HG03575 (cell line): Measurements from ENCODE around the gene TNRC6C.
"Not testable (repeated sequence)": the region's sequence is repeated elsewhere in the genome, so short reads cannot be mapped to it uniquely, and the experiment has no call there.

Experiments
- ATAC-seq: cut with Tn5 transposase; IDR thresholded peaks from one replicate; pipeline ENCODE4 v1.9.1; 2021; ENCODE audit not compliant: unreplicated experiment, insufficient number of reproducible peaks, low FRiP score; ENCODE audit errors: extremely low read depth

The TNRC6C gene

GRCh38 chr17:77958716-77959125 lies 218 bp downstream of the TNRC6C start:
- no peak for ATAC-seq

GRCh38 chr17:77959126-77959925 lies 823 bp downstream of the TNRC6C start:
- no peak for ATAC-seq

GRCh38 chr17:77959926-77960521 lies 1.5 kb downstream of the TNRC6C start:
- ATAC-seq = no peak

GRCh38 chr17:77961741-77962140 lies 3.2 kb downstream of the TNRC6C start:
- ATAC-seq = no peak

GRCh38 chr17:77962348-77962747 lies 3.8 kb downstream of the TNRC6C start:
- no peak for ATAC-seq

GRCh38 chr17:77963441-77963840 lies 4.9 kb downstream of the TNRC6C start:
- ATAC-seq = no peak

- no peak for ATAC-seq
Observed at GRCh38 chr17:77965352-77965751, 6.8 kb downstream of the TNRC6C start.

GRCh38 chr17:77966476-77966875 lies 8.0 kb downstream of the TNRC6C start:
- ATAC-seq = no peak

GRCh38 chr17:77968788-77969187 lies 10.3 kb downstream of the TNRC6C start:
- ATAC-seq = no peak

- ATAC-seq = not testable (repeated sequence)
Observed at GRCh38 chr17:77972271-77972670, 13.8 kb downstream of the TNRC6C start.

- ATAC-seq = no peak
Observed at GRCh38 chr17:77973953-77974352, 15.4 kb downstream of the TNRC6C start.

- no peak for ATAC-seq
Observed at GRCh38 chr17:77974396-77974795, 15.9 kb downstream of the TNRC6C start.

GRCh38 chr17:77982430-77982829 lies 23.9 kb downstream of the TNRC6C start:
- ATAC-seq = not testable (repeated sequence)

- ATAC-seq = no peak
Observed at GRCh38 chr17:77990301-77990700, 31.8 kb downstream of the TNRC6C start.

- ATAC-seq = not testable (repeated sequence)
Observed at GRCh38 chr17:77993735-77994134, 35.2 kb downstream of the TNRC6C start.

- no peak for ATAC-seq
Observed at GRCh38 chr17:77995146-77995852, 36.8 kb downstream of the TNRC6C start.

- no peak for ATAC-seq
Observed at GRCh38 chr17:77996256-77996655, 37.8 kb downstream of the TNRC6C start.

GRCh38 chr17:77999413-78000173 lies 41.1 kb downstream of the TNRC6C start:
- no peak for ATAC-seq

GRCh38 chr17:78000341-78000740 lies 41.8 kb downstream of the TNRC6C start:
- ATAC-seq = no peak
